ENCODE data around the gene GRP.
"Not testable (repeated sequence)": the region's sequence is repeated elsewhere in the genome, so short reads cannot be mapped to it uniquely, and the experiment has no call there.

GRP gene

DNA sequence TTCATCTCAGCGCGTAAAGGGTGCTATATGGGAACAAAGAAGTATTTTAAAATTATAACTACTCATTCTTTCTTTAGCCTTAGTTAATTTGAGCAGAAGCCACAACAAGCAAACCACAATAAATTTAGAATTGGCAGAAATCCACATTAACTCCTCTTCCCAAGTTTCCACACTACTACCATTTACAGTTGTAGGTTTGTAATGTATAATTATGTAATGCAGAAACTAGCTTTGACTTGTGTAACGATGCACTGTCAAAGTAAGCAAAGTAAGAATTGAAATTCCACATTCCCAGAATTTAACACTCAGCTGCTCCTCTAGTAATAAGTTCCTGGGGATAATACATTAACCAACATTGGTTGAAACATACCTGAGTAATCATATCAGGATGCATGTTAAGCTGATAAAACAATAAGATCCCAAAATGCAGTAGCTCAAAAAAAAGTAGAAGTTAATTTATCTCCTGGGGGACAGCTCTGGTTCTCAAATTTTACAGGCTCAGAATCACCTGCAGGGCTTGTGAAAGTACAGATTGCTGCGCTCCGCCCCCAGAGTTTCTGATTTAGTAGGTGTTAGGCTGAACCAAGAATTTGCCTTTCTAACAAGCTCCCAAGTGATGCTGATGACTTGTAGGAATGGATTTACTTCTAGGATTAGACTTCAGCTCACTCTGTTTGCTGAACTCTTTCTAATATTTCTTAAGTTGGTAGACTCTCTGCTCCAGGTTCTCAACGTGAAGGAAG lies 9.9 kb downstream of the GRP start:
- DNase-seq = no peak

DNA sequence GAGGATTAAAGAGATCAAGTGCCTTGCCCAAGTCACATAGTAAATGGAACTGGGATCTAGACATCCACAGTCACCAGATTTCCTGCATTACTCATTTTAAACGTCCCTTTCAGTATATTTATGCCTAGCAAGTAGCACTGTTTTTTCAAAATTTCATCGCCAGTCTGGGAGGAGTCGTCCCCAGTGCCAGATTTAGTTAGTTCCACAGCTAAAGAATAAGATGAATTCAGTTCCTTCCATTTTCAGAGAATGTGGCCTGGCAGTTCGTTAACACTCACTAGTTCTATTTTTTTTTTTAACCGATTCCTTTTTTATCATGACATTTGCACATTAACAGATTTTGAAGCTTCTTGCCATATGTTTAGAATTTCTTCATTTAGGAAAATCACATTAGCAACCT lies 11.2 kb downstream of the GRP start:
- DNase-seq = no peak

DNA sequence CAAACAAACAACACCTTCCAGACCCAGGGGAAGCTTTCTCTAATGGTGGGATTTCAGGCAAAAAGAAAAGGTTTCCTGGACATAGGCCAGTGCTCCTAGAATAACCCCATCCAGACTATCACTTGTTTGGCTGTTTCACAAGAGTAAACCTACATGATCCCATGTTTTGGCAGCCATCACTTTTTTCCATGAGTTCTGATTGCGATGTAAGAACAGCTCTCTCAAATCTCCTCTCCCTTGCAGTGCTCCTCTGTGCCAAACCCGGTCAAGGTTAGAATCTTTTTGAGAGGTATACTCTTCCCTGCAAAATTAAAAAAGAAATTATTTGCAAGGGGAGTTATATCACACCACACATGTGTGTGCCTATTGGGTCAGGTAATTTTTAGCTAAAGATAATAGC lies 11.9 kb downstream of the GRP start:
- DNase-seq = no peak

DNA sequence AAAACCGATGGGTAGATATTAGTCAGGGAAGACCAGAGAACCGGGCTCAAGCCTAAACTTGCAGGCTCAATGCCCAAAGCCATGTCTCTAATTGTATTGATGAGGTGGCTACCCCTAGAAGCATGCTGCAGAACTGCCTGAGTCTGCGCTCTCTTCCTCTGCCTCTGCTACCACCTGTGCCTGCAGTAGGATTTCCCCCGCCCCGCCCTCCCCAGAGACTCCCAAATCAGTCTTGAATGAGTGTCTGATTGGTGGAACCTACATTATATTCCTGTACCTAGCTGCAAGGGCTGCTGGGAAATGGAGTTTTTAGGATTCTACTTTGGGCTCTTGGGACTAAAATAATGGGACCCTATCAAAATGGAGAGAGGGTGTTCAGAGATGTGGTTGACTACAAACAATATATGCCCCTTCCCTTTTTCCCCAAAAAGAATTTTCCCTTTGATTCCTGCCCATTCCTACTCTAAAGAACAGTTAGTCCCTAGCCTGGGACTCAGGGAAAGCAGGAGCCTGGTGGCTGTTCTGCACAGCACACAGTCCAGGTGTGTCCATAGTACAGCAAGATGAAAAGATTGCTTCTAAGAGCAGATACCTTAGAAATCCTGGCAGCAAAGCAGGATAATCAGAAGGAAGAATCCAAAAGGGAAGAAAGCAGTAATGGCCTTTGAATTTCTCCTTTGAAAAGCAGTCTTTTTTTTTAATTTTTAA lies 12.5 kb downstream of the GRP start:
- no peak for DNase-seq

DNA sequence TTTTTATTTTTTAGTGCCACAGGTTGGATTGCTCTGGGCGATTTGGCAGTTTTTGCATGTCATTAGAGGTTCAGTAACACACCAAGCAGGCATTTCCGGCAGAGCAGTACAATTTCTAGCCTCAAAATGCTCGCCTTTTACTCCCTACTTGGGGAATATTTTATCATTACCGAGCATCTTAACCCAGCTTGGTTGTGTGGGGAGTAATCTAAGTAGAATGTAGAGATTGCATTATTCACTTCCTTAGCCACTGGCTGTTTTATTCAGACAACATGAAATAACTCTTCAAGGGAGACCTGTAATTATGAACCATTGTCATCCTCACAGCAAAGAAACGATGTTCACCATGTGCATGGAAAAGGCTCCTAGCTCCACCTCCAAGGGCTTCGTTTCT lies 13.1 kb downstream of the GRP start:
- no peak for DNase-seq

DNA sequence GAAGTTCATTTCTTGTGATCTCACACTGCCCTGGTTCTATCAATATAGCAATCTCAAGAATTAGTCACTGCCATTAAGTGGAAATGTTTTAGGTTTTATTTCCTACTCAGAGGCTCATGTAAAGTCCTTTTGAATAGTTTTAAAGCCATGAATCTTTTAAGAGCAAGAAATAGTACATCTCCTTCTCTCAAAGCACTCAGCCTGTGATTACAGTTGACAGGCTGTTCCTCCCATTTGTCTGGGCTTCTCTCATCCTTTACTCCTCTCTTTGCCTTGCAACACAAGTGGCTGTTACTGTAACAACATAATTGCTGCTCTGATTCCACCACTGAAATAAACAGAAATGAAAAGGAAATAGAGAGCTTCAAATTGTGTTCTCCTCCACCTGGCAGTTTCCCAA lies 18.4 kb downstream of the GRP start:
- DNase-seq = no peak

DNA sequence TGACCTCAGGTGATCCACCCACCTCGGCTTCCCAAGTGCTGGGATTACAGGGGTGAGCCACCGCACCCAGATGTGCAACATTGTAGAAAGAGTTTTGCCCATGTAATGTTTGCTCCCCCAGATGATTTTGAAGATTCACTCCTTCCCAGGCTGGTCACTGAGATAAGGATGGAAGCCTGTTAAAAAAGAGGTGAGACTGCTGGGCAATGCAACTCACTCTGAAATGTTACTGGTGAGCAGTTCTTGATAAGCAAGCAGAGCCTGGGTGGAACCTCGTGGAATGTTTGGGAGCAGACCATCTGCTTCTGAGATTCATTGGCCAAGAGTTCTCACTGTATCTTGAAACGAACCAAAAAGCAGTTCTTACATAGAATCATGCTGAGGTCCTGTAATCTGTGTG lies 19.7 kb downstream of the GRP start:
- no peak for DNase-seq

DNA sequence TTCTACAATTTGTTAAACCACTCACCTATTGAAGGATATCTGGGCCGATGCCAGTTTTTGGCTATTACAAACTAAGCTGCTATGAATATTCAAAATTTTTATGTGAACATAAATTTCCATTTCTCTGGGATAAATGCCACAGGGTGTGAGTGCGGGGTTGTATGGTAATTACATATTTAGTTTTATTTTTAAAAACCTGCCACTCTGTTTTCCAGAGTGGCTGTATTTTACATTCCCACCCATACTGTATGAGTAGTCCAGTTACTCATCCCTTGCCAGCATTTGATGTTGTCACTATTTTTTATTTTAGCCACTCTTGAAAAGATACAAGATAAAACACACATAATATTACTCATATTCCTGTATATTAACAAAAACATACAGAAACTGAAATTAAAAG lies 22.9 kb downstream of the GRP start:
- DNase-seq = no peak

DNA sequence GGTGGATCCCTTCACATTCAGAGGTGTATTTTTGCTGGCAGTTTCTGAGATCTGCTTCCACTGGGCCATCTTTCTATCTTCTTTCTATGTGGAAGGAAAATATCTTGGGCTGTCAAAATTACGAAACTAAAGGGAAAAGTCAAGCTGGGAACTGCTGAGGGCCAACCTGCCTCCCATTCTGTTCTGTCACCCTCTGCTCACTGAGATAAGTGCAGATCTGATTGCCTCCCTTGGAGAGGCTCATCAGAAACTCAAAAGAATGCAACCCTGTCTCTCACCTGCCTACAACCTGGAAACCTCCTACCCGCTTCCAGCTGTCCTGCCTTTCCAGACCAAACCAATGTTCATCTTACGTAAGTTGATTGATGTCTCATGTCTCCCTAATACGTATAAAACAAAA lies 26.8 kb downstream of the GRP start:
- DNase-seq = no peak

DNA sequence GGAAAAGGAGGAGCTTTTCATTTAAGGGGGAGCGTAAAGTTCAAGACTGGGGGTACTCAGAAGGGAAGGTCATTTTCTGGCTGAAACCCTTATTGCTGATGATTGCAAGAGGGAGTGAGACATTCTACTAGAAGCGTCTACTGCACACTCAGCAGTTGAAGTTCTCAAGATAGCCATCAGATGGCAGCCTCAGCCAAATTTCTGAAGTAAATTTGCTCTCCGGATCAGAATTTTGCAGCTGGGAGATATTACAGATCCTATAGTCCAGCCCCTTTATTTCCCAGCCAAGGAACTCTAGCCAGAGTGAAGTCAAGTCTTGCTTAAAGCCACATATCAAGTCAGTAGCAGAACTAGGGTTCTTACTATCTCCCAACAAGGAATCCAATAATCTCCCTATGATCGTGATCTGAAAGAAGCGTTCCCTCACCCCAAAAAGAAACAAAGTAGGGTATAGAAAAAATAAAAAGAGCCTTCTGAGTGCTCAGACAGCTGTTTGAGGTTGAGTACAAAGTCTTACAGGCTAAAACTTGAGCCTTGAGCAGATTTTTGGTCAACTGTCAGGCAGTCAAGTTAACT lies 29.3 kb downstream of the GRP start:
- peak; percentile 60 for DNase-seq

DNA sequence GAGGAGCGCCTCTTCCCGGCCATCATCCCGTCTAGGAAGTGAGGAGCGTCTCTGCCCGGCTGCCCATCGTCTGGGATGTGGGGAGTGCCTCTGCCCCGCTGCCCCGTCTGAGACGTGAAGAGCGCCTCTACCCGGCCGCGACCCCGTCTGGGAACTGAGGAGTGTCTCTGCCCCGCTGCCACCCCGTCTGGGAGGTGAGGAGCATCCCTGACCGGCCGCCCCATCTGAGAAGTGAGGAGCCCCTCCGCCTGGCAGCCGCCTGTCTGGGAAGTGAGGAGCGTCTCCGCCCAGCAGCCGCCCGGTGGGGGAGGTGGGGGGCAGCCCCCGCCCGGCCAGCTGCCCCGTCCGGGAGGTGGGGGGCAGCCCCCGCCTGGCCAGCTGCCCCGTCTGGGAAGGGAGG lies 35.5 kb downstream of the GRP start:
- DNase-seq = not testable (repeated sequence)

DNA sequence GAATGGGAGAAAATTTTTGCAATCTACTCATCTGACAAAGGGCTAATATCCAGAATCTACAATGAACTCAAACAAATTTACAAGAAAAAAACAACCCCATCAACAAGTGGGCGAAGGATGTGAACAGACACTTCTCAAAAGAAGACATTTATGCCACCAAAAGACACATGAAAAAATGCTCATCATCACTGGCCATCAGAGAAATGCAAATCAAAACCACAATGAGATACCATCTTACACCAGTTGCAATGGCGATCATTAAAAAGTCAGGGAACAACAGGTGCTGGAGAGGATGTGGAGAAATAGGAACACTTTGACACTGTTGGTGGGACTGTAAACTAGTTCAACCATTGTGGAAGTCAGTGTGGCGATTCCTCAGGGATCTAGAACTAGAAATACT lies 41.9 kb downstream of the GRP start:
- DNase-seq = not testable (repeated sequence)

DNA sequence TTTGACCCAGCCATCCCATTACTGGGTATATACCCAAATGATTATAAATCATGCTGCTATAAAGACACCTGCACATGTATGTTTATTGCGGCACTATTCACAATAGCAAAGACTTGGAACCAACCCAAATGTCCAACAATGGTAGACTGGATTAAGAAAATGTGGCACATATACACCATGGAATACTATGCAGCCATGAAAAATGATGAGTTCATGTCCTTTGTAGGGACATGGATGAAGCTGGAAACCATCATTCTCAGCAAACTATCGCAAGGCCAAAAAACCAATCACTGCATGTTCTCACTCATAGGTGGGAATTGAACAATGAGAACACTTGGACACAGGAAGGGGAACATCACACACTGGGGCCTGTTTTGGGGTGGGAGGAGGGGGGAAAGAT lies 42.3 kb downstream of the GRP start:
- DNase-seq = not testable (repeated sequence)

DNA sequence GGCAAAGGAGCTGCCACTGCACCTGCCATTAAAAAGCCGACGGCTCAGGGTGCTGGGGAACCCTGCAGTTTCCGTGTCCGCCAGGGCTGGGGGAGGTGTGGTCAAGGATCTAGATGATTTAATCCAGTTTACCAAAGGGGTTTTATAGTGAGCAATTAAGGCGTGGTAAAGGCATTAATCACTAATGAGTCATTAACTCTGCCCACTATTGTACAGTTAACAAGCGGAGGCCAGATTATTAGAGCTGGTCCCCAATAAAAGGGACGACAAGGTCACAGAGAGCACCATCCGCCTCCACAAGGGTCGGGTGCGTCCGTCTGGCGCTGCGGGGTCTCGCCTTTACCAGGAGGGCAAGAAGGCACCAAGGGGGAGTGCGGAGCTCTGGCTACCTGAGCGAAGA lies 43.7 kb downstream of the GRP start:
- no peak for DNase-seq

DNA sequence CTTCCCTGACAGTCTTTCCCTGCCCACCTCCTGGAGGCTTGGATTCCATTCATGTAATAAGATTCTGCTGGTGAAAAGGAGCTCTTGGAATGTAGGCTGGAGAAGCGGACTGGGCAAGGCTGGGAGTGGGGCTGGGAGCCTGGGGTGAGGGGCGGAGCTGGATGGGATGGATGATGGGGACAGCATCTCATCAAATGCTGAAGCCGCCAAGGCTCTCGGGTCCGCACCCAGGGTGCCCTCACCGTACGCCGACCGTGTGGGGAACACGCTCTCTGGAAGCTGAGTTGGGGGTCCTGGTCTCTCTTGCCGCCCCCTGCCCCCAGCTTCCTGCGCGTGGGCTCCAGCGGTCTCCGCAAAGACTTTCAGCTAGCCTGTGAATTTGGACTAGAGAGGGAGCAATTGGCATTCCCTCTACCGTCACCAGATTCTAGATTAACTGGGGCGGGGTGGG lies 44.2 kb downstream of the GRP start:
- no peak for DNase-seq

DNA sequence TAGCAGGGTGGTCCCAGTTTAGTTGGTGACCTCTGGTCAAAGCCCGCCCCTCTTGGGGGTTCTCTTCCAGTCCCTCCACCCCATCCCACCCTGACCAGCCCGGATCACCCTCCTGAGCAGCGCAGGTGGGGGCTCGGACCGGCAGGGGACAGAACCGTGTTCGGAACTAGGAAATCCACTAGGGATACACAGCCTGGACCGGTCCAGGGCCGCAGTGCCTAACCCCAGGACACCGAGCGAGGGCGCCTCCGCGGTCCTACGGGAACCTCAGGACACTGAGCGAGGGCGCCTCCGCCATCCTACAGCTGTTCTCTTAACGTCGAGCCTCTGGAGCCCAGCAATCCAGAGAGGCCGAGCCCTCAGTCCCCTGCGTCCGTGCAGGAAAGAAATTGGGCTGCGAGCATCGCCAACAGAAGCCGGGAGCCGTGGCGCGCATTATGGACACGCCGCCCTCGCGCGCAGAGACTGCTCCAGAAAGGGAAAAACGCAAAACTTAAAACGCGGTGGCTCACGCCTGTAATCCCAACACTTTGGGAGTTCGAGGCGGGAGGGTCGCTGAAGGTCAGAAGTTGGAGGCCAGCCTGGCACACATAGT lies 44.8 kb downstream of the GRP start:
- DNase-seq = no peak

DNA sequence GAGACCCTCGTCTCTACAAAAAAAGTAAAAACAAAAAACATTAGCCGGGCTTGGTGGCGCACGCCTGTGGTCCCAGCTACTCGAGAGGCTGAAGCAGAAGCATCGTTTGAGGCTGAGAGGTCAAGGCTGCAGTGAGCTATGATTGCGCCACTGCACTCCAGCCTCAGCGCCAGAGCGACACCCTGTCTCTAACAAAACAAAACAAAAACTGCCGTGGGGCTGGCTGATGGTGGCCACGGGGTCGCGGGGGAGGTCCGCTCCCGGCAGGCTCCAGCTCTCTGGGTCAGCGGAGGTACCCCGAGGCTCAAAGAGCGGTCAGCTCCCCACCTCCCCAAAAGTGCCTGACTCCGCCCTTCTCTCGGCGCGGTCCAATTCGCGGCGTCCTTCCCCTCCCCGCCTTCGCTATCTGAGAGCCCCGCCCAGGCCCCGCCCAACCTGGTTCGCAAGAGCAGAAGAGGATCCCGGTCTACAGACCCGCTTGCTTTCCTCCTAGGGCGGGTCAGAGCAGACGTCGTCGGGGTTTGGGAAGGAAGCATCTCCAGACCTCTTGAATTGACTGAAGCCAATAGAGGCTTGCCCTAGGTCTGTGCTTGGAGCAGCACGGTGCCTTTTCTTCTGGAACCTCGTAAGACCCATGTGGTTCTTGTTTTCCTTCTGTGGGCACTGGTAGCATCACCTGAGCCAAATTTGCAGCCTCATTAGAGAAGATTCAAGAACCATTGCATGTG lies 45.5 kb downstream of the GRP start:
- DNase-seq = no peak

DNA sequence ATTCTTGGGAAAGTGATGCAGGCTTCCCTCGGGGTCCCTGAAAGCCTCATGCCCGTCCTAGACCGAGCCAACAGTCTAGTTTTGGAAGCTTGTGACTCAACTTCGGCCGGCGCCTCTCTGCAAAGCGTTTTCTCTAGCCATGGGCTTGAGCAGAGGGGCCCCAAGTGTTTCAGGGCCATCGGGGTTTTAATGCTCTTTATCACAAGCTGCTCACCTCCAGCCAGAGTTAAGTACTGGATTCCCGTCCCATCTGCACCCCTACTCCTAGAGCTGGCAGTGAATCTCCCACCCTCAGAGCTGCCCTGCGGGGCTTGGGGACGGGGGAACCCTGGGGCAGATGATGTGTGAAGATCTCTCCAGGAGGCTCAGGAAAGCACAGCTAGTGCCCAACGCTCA lies 46.0 kb downstream of the GRP start:
- DNase-seq = no peak

DNA sequence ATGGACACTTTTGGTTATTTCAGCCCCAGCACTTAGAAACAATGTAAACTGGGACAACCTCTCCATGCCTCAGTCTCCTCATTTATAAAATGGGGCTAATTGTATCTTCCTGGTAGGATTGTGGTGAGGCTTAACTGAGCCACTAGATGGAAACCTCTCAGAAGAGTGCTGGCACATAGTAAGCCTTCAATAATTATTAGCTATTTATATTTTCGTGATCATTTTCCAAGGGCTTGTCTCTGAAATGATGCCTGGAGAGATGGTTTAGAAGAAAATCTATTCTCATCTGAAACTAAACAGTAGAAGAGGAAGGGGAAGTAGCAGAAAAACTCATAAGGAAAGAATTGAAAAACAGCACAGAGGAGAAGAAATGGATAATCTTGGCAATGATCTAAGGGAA lies 46.5 kb downstream of the GRP start:
- no peak for DNase-seq

DNA sequence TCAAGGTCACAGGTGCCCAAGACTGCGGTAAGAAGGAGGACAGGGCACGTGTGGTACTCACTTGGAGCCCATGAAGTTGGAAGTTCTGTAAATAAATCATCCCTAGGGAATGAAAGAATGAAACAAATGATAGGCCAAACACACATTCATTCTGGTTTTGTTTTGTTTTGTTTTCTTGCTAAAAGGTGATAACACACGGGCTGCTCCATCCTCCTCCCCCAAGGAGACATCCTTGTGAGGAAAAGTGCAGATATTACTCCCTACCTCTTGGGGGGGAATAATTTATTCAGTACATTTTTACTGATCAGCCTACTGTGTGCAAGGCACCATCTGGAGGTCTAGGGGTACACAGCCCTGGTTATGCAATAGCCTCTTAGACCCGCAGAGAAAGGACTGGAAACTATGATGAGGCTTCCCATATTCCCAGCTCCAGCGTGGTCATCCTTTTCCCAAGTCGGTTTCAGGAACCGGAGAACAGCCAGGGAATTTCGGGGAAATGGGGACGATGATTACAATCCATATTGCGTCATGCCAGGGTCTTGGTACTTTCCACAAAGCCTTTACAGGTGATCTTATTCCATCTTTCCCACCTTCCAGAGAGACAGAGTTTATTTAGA lies 47.0 kb downstream of the GRP start:
- no peak for DNase-seq

DNA sequence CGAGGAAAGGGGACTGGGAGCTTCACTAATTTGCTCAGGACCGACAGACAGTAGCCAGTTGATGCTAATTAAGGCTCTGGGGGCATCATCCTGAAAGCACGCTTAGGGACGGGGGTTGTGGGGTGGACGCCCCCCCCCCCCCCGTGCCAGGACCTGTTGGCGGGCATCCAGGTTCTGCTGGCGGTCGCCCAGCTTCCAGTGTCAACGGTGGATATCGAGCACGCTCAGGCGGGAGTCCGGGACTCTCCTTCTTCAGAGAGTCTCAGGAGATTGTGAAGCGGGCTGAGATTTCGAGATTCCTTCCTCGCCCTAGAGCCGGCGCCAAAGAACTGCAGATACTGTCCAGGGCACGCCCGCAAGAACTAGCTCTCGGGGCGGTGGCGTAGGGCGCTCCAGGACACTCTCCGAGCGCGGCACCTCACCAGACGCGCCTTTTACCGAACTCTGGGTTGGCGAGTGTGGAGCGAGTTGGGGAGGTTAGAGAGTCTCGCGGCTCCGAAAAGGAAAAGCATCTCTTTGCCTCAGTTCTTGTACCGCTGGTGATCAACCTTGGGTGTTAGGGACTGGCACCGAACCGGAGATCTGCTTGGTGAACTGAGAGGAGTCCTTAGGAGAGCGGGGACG lies 47.7 kb downstream of the GRP start:
- DNase-seq = no peak

DNA sequence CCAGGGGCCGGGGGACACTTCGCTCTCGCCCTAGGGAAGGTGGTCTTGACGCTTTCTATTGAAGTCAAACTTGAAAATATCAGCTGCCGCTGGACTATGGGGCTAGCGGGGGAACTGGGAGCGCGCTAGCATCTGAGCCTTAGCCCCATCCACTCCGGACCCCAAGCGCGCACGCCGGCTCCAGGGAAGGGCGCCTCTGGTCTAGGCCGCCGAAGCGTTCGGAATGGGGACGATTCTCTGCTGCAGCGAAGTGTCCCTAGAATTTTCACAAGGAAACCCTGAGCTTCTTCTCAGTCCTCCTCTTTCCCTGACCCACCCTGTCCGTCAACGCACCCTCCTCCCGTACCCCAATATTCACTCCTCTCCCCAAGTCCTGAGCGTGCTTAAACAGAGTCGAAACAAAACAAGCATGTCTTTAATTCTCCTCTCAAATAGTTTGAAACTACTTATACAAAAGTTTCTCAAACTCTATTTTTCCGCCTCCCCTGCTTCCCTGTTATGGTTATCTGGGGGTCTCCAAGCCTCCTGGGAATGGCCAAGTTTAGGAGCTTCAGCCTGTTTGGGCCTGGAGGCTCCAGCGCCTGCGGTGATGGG lies 48.3 kb downstream of the GRP start:
- no peak for DNase-seq

Measured in kidney glomerular epithelial cell (primary cell).